ENCODE measurements around the gene RAC2. TPM values are rescaled to one million over a fixed set of nuclear protein-coding genes. Genes with fewer than 3 reads are reported as not detected.

RAC2 gene
- total and polyA plus RNA-seq, 5 donors: 1.8 to 8.6 (median 4.3) TPM

GRCh38 chr22:37284126-37284804 is 40.2 kb upstream of the RAC2 start:
- peak; percentile 12 to 19 for ATAC-seq
- H3K9me3 ChIP-seq (ENCODE audit: control insufficient read depth, low read length): no peaks in the 10 kb centered on the region
- H3K27ac ChIP-seq (ENCODE audit: low read length): no peak overlapping the region
- 43% methylated on average over 9 of the region's 9 CpGs for WGBS
- peak in 1 of 3 donors; percentile 38 for DNase-seq
- H3K4me3 ChIP-seq (ENCODE audit: low read length): peak overlapping the region; percentile 21
- H3K27me3 ChIP-seq (ENCODE audit: control insufficient read depth, insufficient read depth): no peaks in the 10 kb centered on the region
- intact Hi-C loops (cut with DNase I): no loop called here
- H3K4me1 ChIP-seq (ENCODE audit: control insufficient read depth, insufficient read depth, low read length): peaks cover 3% of the 10 kb centered on the region

DNA sequence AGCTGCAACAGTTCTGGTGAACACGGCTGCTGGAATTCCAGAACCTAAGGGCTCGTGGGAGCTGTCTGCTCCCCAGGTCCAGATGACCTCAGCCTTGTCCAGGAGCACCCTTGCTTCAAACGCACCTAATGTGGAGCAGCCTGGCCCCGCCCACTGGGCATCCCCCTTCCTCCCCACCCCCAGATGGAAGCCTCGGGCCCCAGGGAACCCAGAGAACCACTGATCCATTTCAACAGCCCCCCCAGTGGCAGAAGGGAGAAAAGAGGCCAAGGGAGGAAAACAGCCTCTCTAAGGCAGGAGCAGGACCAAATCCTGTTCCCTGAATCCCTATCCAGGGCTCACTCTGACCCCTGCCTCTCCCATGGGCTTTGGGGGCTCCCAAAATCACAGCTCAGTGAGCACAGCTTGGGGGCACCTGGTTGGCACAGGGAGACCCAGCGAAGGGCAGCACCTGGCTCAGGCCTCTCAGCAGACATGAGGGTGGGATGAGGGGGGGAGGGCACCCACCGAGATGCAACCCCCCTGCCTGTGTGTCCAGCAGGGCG is 39.4 kb upstream of the RAC2 start:
- H3K9me3 ChIP-seq (ENCODE audit: control insufficient read depth, low read length): no peaks in the 10 kb centered on the region
- H3K4me3 ChIP-seq (ENCODE audit: low read length): no peak overlapping the region
- intact Hi-C loops (cut with DNase I): no loop called here
- ATAC-seq: no peak
- H3K4me1 ChIP-seq (ENCODE audit: control insufficient read depth, insufficient read depth, low read length): peaks cover 3% of the 10 kb centered on the region
- peak in 1 of 3 donors; percentile 77 for DNase-seq
- no peak overlapping the region for H3K27ac ChIP-seq (ENCODE audit: low read length)
- WGBS: 54% methylated on average over 8 of the region's 8 CpGs
- H3K27me3 ChIP-seq (ENCODE audit: control insufficient read depth, insufficient read depth): no peaks in the 10 kb centered on the region

DNA sequence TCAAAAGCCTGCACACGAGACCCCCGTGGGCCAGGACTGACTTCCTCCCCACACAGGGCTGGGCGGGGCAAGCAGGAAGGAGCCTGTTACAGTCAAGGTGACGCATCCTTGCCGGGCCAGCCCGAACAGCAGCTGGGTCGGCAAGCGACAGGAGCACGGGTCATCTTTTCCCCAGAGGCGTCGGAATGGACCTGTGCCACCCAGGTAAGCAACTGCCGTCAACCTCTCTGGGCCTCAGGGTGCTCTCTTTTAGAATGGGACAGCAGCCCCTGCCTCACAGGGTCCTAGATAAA is 38.3 kb upstream of the RAC2 start, which contains the start of gene CYTH4:
CYTH4 (plus strand) TSS at position 124 of the 293 bp plus-strand sequence; CDS start at position 186, 62 bp downstream.
- peak; percentile 47 to 67 for ATAC-seq
- Histone ChIP-seq H3K27me3 (ENCODE audit: control insufficient read depth, insufficient read depth) (no peaks in the 10 kb centered on the region), H3K9me3 (ENCODE audit: control insufficient read depth, low read length) (no peaks in the 10 kb centered on the region), H3K4me1 (ENCODE audit: control insufficient read depth, insufficient read depth, low read length) (peaks cover 3% of the 10 kb centered on the region), H3K27ac (ENCODE audit: low read length) (peak within 1 kb of the TSS; percentile 49), H3K4me3 (ENCODE audit: low read length) (peak within 1 kb of the TSS; percentile 16)
- peak; percentile 72 to 88 (median 85) for DNase-seq
- 43% methylated on average over 12 of the region's 12 CpGs for WGBS
- intact Hi-C loops (cut with DNase I): no loop called here

DNA sequence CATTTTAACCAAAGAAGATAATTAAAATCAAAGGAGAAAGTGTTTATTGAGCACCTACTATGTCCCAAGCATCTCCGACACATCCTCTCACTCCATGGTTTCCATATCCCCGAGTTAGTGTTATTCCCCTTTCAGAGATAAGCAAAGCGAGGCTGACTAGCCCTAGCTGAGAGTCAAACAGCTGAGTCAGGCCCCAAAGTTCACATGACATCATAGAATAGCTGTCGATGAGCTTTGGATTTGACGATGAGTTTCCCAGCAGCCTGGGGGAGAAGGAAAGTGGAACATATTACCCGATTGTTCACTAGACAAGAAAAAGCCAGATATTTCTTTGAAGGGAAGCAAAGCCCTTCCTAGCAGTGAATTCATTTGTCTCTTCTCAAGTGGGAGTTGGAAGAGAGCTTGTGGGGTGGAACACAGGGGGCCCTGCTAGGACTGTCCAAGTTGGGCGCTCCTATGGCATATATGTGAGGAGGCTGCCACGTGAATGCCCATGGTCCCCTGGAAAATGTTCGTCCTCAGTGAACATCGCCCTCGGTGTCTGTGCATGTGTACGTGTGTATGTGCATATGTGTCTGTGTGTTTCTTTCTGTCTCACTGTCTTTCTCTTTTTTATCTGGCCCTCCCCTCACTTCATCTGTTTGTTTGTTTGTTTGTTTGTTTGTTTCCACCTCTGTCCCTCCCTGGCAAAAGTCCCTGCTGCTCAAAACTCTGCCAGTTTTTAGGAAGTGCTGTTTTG is 37.7 kb upstream of the RAC2 start:
- ATAC-seq (no peak), DNase-seq (no peak)
- Histone ChIP-seq H3K4me3 (ENCODE audit: low read length) (no peak overlapping the region), H3K27ac (ENCODE audit: low read length) (no peak overlapping the region), H3K9me3 (ENCODE audit: control insufficient read depth, low read length) (no peaks in the 10 kb centered on the region), H3K4me1 (ENCODE audit: control insufficient read depth, insufficient read depth, low read length) (peaks cover 3% of the 10 kb centered on the region), H3K27me3 (ENCODE audit: control insufficient read depth, insufficient read depth) (no peaks in the 10 kb centered on the region)
- WGBS: 79% methylated on average over 12 of the region's 12 CpGs
- intact Hi-C loops (cut with DNase I): no loop called here

- Histone ChIP-seq H3K4me1 (ENCODE audit: control insufficient read depth, insufficient read depth, low read length) (peaks cover 3% of the 10 kb centered on the region), H3K27ac (ENCODE audit: low read length) (no peak overlapping the region), H3K9me3 (ENCODE audit: control insufficient read depth, low read length) (no peaks in the 10 kb centered on the region), H3K27me3 (ENCODE audit: control insufficient read depth, insufficient read depth) (no peaks in the 10 kb centered on the region), H3K4me3 (ENCODE audit: low read length) (no peak overlapping the region)
- DNase-seq (no peak), ATAC-seq (no peak)
- WGBS: 84% methylated on average over 7 of the region's 7 CpGs
- intact Hi-C loops (cut with DNase I): no loop called here
These were observed 37.1 kb upstream of the RAC2 start for GRCh38 chr22:37281195-37281594.

DNA sequence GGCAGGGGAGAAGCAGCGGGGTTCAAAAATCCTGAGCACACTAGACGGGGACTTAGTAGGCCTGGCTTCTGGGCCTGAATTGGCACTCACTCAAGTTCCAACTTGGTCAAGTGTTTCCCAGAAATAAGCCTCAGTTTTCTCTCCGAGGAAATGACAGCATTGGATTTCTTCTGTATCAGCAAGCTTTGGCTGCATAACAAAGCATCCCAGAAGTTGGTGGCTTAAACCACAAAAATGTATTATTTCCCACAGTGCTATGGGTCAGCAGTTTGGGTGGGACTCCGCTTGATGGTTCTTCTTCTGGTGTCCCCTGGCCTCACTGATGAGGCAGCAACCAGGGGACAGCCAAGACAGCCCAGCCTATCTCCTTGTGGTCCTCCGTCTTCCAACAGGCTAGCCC is 36.6 kb upstream of the RAC2 start:
- H3K4me3 ChIP-seq (ENCODE audit: low read length): no peak overlapping the region
- ATAC-seq (no peak), DNase-seq (peak in 1 of 3 donors; percentile 7)
- no peaks in the 10 kb centered on the region for H3K9me3 ChIP-seq (ENCODE audit: control insufficient read depth, low read length)
- no peaks in the 10 kb centered on the region for H3K27me3 ChIP-seq (ENCODE audit: control insufficient read depth, insufficient read depth)
- peaks cover 3% of the 10 kb centered on the region for H3K4me1 ChIP-seq (ENCODE audit: control insufficient read depth, insufficient read depth, low read length)
- H3K27ac ChIP-seq (ENCODE audit: low read length): no peak overlapping the region
- WGBS: 96% methylated on average over 5 of the region's 5 CpGs
- intact Hi-C loops (cut with DNase I): no loop called here

DNA sequence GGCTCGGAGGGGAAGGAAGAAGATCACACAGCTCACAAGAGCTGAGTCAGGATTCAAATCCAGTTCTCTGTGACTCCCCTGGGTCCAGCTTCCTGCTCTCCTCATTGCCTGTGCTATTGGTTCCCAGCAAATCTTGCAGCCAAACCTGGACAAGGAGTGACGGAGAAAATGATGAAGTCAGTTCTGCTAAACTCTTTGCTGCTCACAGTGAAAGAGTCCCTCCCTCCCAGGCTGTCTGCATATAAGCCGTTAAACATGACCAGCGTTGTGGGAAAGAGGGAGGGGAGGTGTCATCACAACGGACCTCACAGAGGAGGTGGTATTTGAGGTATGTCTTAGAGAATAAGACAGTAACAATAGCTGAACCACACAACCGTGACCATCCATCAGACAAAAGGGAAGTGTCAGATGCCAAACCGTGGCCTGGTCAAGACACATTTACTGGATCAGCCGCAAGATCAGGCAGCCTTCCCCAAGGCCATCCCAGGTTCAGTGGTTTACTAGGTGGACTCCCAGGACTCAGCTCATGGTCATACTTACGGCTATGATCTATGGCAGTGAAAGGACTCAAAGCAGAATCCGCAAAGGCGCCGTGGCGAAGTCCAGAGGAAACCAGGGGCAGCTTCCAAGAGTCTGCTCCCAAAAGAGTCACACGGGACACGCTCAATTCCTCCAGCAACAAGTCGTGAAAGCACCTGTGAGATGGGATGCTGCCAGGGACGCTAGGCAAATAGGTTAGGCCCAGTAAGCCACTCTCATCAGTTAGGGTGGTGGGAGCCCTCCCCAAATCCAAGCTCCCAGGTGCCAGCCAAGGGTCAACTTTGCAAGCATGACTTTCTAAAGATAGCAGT is 35.5 kb upstream of the RAC2 start:
- 71% methylated on average over 17 of the region's 17 CpGs for WGBS
- no peaks in the 10 kb centered on the region for H3K27me3 ChIP-seq (ENCODE audit: control insufficient read depth, insufficient read depth)
- intact Hi-C loops (cut with DNase I): no loop called here
- no peak overlapping the region for H3K27ac ChIP-seq (ENCODE audit: low read length)
- DNase-seq: peak in 1 of 3 donors; percentile 12
- H3K4me3 ChIP-seq (ENCODE audit: low read length): no peak overlapping the region
- peaks cover 2% of the 10 kb centered on the region for H3K4me1 ChIP-seq (ENCODE audit: control insufficient read depth, insufficient read depth, low read length)
- H3K9me3 ChIP-seq (ENCODE audit: control insufficient read depth, low read length): no peaks in the 10 kb centered on the region
- no peak for ATAC-seq

DNA sequence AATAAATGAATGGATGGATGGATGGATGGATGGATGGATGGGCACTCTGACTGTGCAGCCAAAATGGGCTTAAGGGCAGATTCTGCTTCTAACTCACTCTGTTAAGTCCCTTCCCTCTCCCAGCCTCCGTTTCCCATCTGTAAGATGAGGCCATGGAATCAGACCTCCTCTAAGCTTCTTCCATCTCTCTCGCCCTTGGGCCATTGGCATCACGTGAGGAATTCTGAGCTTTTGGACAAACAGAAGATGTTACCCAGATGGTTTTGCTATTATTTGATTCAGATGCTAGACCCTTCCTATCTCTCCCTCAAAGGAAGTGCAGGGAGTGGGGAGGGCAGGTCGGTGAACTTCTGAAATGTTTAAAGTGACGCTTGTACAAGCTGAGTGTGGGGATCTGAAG is 34.2 kb upstream of the RAC2 start:
- no peaks in the 10 kb centered on the region for H3K27me3 ChIP-seq (ENCODE audit: control insufficient read depth, insufficient read depth)
- ATAC-seq (no peak), DNase-seq (no peak)
- no peaks in the 10 kb centered on the region for H3K9me3 ChIP-seq (ENCODE audit: control insufficient read depth, low read length)
- H3K27ac ChIP-seq (ENCODE audit: low read length): no peak overlapping the region
- 59% methylated on average over 5 of the region's 5 CpGs for WGBS
- no peaks in the 10 kb centered on the region for H3K4me1 ChIP-seq (ENCODE audit: control insufficient read depth, insufficient read depth, low read length)
- intact Hi-C loops (cut with DNase I): no loop called here
- no peak overlapping the region for H3K4me3 ChIP-seq (ENCODE audit: low read length)

GRCh38 chr22:37277384-37277783 is 33.3 kb upstream of the RAC2 start:
- Histone ChIP-seq H3K27ac (ENCODE audit: low read length) (no peak overlapping the region), H3K4me3 (ENCODE audit: low read length) (no peak overlapping the region), H3K27me3 (ENCODE audit: control insufficient read depth, insufficient read depth) (no peaks in the 10 kb centered on the region), H3K9me3 (ENCODE audit: control insufficient read depth, low read length) (no peaks in the 10 kb centered on the region), H3K4me1 (ENCODE audit: control insufficient read depth, insufficient read depth, low read length) (no peaks in the 10 kb centered on the region)
- no peak for DNase-seq
- 86% methylated on average over 11 of the region's 11 CpGs for WGBS
- no peak for ATAC-seq
- intact Hi-C loops (cut with DNase I): no loop called here

DNA sequence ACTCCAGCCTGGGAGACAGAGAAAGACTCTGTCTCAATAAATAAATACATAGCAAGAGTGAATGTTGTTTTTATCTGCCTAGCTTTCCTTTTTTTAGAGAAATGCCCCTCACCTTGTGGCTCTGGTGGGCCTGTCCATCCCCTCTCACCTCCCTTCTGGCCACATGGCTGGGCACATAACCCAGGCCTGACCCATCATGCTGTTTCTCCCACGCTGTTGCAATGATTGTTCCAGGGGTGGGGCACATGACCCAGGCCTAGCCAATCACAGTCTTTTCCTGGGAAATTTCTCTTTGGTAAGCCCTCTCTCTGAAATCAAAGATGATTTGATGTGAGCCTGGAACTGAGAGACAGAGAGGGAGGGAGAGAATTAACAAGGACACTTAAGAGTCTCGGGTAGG is 32.7 kb upstream of the RAC2 start:
- ATAC-seq (no peak), DNase-seq (peak in 2 of 3 donors; percentile 26 to 38)
- H3K9me3 ChIP-seq (ENCODE audit: control insufficient read depth, low read length): no peaks in the 10 kb centered on the region
- 70% methylated on average over 2 of the region's 2 CpGs for WGBS
- intact Hi-C loops (cut with DNase I): no loop called here
- H3K27ac ChIP-seq (ENCODE audit: low read length): no peak overlapping the region
- H3K27me3 ChIP-seq (ENCODE audit: control insufficient read depth, insufficient read depth): no peaks in the 10 kb centered on the region
- H3K4me3 ChIP-seq (ENCODE audit: low read length): no peak overlapping the region
- H3K4me1 ChIP-seq (ENCODE audit: control insufficient read depth, insufficient read depth, low read length): no peaks in the 10 kb centered on the region

DNA sequence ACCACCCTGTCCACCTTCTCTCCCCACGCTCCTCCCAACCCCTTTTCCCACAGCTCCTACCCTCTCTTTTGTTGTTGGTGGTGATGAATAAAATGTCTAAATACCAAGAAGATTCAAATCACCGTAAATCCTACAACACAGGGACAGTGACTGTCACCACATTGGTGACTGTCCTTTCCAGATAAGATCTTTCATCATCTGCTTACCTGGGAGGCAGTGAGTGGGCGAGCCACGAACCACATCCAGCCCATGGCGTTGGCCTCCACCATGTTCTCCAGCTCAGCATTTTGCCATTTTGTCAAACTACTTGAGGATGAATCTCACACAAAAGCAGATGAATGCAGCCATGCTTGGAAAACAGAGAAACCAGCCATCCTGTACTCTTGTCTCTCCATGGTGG is 31.6 kb upstream of the RAC2 start:
- WGBS: 79% methylated on average over 5 of the region's 5 CpGs
- ATAC-seq (no peak), DNase-seq (peak in 1 of 3 donors; percentile 3)
- Histone ChIP-seq H3K4me1 (ENCODE audit: control insufficient read depth, insufficient read depth, low read length) (no peaks in the 10 kb centered on the region), H3K9me3 (ENCODE audit: control insufficient read depth, low read length) (no peaks in the 10 kb centered on the region), H3K4me3 (ENCODE audit: low read length) (no peak overlapping the region), H3K27me3 (ENCODE audit: control insufficient read depth, insufficient read depth) (no peaks in the 10 kb centered on the region), H3K27ac (ENCODE audit: low read length) (no peak overlapping the region)
- intact Hi-C loops (cut with DNase I): no loop called here

Data from right cardiac atrium (tissue), 5 donors.